Prostate gland (tissue), 2 donors: ENCODE results near the gene GNPTAB. TPM values are rescaled to one million over a fixed set of nuclear protein-coding genes. Genes with fewer than 3 reads are reported as not detected.

Experiments used
- DNase-seq: peaks from one replicate; pipeline ENCODE4 v3.0.0-alpha.2; 2019; ENCODE audit warnings: low spot score
- H3K27ac ChIP-seq, 2 donors: fragments of 200-600 bp; sonication (generic); 2 replicates each; pipeline ENCODE4 v1.5.1; 2017 to 2019
- H3K27me3 ChIP-seq: fragments of 200-600 bp; sonication (generic); replicated peaks from 2 replicates; pipeline ENCODE4 v1.5.1; 2019; ENCODE audit not compliant: insufficient read depth
- H3K36me3 ChIP-seq, 2 donors: fragments of 200-600 bp; sonication (generic); 1 replicate in 1 of 2; 2 replicates in 1 of 2; pipeline versions ENCODE4 v1.5.1 to v1.8.1; 2017 to 2019
- H3K4me1 ChIP-seq: fragments of 200-600 bp; sonication (generic); replicated peaks from 2 replicates; pipeline ENCODE4 v1.5.1; 2019
- H3K4me3 ChIP-seq, 2 donors: fragments of 200-600 bp; sonication (generic); 2 replicates each; pipeline ENCODE4 v1.5.1; 2017 to 2019
- H3K9me3 ChIP-seq: fragments of 200-600 bp; sonication (generic); 2 replicates; pipeline ENCODE4 v1.5.1; 2017
- POLR2A ChIP-seq: fragments of 450-650 bp; IDR thresholded peaks from one replicate; pipeline ENCODE4 v1.6.1; 2016; ENCODE audit warnings: antibody characterized with exemption, mild to moderate bottlenecking
- POLR2AphosphoS5 ChIP-seq: sonication (generic); formaldehyde crosslinking; IDR thresholded peaks from one replicate; pipeline ENCODE4 v1.6.1; 2017; ENCODE audit warnings: antibody characterized with exemption
- WGBS: methylation state at CpG from one replicate; pipeline ENCODE4 v1.1.5; 2018; 5-methylcytosine and 5-hydroxymethylcytosine counted together
- intact Hi-C: fragments of 100-400 bp; cut with DNase I; formaldehyde crosslinking; loops from one replicate; pipeline ENCODE4 v1.14.2; 2022
- total RNA-seq, 2 donors: library from RNA; depleted of rRNA; stranded (reverse); fragments of >200 nt; gene quantifications; one replicate each; pipeline ENCODE4 v1.1.0, GENCODE V29; 2016
- TF ChIP-seq, protein P1 (sequence below), 4 experiments: fragments of 200-600 bp in 2 of 4; fragments of 450-650 bp in 2 of 4; sonication (generic) in 2 of 4; IDR thresholded peaks; 1 replicate in 3 of 4; 2 replicates in 1 of 4; pipeline ENCODE4 v1.5.1; 2016 to 2019; ENCODE audit warnings: antibody characterized with exemption in 4 of 4, mild to moderate bottlenecking in 2 of 4, moderate library complexity in 2 of 4

Gene GNPTAB
- total RNA-seq, 2 donors from 2014 or later: 49.9 to 52.7 TPM

DNA sequence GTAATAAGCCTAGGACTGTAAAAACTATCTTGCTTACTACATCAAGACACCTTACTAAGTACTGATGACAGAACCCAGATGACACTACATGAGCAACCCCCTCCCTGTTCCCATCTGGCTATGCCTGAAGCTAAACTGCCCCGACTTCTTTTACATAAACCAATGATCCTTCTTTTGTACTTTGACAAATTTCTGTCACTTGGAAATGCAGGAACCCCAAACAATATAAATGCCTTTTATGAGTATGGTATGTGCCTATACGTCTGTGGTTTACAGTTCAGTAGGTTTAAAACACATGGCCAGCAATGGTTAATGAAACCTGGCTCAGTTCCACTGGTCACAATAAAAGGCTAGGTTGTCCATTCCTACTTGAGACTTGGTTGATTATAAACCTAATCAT lies 97.6 kb downstream of the GNPTAB start:
- intact Hi-C loops: no loop called here
- Histone ChIP-seq H3K9me3 (no peaks in the 10 kb centered on the region), H3K36me3 (no peaks in the 10 kb centered on the region), H3K4me3 (no peak overlapping the region), H3K27me3 (no peaks in the 10 kb centered on the region), H3K27ac (no peak overlapping the region), H3K4me1 (no peaks in the 10 kb centered on the region)
- TF ChIP-seq, protein P1, sequence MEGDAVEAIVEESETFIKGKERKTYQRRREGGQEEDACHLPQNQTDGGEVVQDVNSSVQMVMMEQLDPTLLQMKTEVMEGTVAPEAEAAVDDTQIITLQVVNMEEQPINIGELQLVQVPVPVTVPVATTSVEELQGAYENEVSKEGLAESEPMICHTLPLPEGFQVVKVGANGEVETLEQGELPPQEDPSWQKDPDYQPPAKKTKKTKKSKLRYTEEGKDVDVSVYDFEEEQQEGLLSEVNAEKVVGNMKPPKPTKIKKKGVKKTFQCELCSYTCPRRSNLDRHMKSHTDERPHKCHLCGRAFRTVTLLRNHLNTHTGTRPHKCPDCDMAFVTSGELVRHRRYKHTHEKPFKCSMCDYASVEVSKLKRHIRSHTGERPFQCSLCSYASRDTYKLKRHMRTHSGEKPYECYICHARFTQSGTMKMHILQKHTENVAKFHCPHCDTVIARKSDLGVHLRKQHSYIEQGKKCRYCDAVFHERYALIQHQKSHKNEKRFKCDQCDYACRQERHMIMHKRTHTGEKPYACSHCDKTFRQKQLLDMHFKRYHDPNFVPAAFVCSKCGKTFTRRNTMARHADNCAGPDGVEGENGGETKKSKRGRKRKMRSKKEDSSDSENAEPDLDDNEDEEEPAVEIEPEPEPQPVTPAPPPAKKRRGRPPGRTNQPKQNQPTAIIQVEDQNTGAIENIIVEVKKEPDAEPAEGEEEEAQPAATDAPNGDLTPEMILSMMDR (IDR thresholded peaks at IDR 0.05): no peak
- TF ChIP-seq POLR2A (no peak), POLR2AphosphoS5 (no peak)
- no peak for DNase-seq
- 51% methylated on average over 2 of the region's 2 CpGs for WGBS

DNA sequence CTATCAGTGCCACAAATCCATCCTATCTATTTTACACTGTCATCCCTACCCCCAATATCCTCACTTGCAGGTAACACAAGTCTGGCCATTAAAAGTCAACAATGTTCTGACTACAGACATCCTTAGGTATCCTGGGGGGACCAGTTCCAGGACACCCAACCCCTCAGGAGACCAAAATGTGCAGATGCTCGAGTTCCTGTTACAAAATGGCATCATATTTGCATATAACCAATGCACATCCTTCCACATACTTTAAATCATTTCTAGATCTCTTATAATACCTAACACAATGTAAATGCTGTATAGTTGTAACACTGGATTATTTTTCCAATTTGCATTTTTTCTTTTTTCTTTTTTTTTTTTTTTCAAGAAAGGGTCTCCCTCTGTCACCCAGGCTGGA lies 98.4 kb downstream of the GNPTAB start:
- TF ChIP-seq POLR2A (no peak), POLR2AphosphoS5 (no peak)
- TF ChIP-seq, protein P1 (IDR thresholded peaks at IDR 0.05): no peak
- Histone ChIP-seq H3K36me3 (no peaks in the 10 kb centered on the region), H3K4me1 (no peaks in the 10 kb centered on the region), H3K9me3 (no peaks in the 10 kb centered on the region), H3K27me3 (no peaks in the 10 kb centered on the region), H3K4me3 (no peak overlapping the region), H3K27ac (no peak overlapping the region)
- DNase-seq: no peak
- intact Hi-C loops: no loop called here
- 92% methylated on average over 1 of the region's 1 CpG for WGBS

DNA sequence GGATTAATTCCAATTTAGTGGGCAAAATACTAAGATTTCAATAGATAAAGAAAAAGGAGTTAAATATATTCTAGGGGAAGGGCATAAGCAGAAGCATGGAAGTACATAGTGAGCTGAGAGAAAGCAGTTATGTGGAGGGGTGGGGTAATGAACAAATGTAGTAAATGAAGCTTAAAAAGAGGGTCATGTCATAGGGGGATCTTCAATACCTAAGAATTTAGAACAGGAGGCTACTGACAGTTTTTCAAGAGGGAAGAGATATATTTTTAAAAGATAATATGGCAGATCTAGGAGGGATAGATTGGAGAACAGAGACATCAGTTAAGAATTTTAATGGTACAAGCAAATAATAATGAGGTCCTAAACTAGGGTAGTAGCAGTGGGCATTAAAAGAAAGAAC lies 100.9 kb downstream of the GNPTAB start:
- H3K36me3 ChIP-seq: peaks cover 0 to 2% of the 10 kb centered on the region in 2 donors
- intact Hi-C loops: no loop called here

DNA sequence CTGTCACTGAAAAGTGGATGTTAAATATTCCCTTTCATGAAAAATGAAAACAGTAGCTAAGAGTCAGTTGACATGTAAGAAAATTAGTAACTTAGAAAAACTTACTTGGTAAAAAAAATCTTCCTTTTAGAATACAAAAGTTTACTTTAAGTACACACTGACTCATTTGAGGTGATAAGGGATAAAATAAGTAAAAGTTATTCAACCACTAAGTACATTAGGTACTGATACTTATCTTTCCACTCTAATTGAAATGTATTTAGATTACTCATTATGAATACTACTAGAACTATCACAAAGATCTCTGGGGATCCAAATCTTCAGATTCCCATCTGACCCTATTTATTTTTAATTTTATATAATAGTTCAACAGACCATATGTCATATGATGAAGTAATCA lies 103.7 kb downstream of the GNPTAB start:
- peaks cover 0 to 2% of the 10 kb centered on the region in 2 donors for H3K36me3 ChIP-seq
- intact Hi-C loops: no loop called here
- H3K27ac ChIP-seq: no peak overlapping the region

More for the DNA sequence above, 100.9 kb downstream of the GNPTAB start:
- no peak for DNase-seq
- no peak overlapping the region for H3K27ac ChIP-seq
- H3K4me1 ChIP-seq: no peaks in the 10 kb centered on the region
- TF ChIP-seq POLR2A (no peak), POLR2AphosphoS5 (no peak)
- TF ChIP-seq, protein P1 (IDR thresholded peaks at IDR 0.05): no peak
- no peaks in the 10 kb centered on the region for H3K9me3 ChIP-seq
- no peak overlapping the region for H3K4me3 ChIP-seq
- no peaks in the 10 kb centered on the region for H3K27me3 ChIP-seq

DNA sequence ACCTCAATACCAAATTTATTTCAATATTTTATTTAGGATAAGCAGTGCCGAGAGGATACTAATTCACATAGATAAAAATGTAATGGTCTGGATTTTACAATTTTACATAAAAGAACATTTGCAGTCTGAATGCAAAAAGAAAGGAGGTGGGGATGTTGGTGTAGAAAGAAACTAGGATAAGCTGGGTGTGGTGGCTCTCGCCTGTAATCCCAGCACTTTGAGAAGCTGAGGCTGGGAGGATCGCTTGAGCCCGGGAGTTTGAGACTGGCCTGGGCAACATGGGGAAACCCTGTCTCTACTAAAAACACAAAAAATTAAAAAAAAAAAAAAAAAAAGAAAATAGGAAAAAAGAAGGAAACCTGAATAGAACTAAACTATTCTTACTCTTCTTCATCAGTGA lies 108.4 kb downstream of the GNPTAB start:
- H3K27me3 ChIP-seq: no peaks in the 10 kb centered on the region
- no peak for DNase-seq
- no peak for TF ChIP-seq POLR2AphosphoS5
- TF ChIP-seq POLR2A: no peak
- TF ChIP-seq, protein P1 (IDR thresholded peaks at IDR 0.05): no peak
- WGBS: 99% methylated on average over 4 of the region's 4 CpGs
- intact Hi-C loops: no loop called here
- H3K4me3 ChIP-seq: no peak overlapping the region
- no peaks in the 10 kb centered on the region for H3K9me3 ChIP-seq
- H3K27ac ChIP-seq: no peak overlapping the region
- no peaks in the 10 kb centered on the region for H3K4me1 ChIP-seq
- H3K36me3 ChIP-seq: peaks cover 0 to 2% of the 10 kb centered on the region in 2 donors

More for the DNA sequence above, 103.7 kb downstream of the GNPTAB start:
- Histone ChIP-seq H3K4me3 (no peak overlapping the region), H3K27me3 (no peaks in the 10 kb centered on the region), H3K9me3 (no peaks in the 10 kb centered on the region), H3K4me1 (no peaks in the 10 kb centered on the region)
- TF ChIP-seq POLR2AphosphoS5 (no peak), POLR2A (no peak)
- TF ChIP-seq, protein P1 (IDR thresholded peaks at IDR 0.05): no peak
- DNase-seq: no peak
